ENCODE measurements around the gene CCDC174.

Gene CCDC174

DNA sequence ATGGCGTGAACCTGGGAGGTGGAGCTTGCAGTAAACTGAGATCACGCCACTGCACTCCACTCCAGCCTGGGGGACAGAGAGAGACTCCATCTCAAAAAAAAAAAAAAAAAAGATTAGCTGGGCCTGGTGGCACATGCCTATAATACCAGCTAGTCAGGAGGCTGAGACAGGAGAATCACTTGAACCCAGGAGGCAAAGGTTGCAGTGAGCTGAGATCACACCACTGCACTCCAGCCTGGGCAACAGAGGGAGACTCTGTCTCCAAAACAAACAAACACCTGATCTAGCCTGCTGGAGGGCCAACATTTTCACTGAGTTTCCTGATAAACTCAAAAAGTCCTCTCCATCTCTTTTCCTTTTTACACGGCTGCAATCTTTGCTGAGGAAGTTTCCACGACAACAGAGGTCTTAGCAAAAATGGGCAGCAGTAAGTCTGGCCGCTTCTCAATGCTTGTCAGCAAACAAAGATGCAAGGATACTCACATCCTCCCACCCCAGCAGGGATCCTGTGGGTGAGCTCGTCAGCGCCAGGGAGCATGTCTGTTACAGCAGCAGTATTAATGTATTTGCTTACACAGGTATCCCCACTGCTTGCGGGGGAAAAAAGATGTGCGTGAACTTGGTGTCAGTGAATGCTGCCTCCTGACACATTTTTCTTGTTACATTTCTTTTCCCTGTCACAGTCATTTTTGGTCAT lies 21.0 kb upstream of the CCDC174 start:
- Histone ChIP-seq H3K9me2 (replicated peaks; ENCODE audit: insufficient read depth, low read length) (no peaks in the 10 kb centered on the region), H3K9ac (ENCODE audit: low read length) (no peak overlapping the region), H3K4me3 (ENCODE audit: low read length) (no peak overlapping the region), H3K27me3 (replicated peaks; ENCODE audit: insufficient read depth, low read length) (no peaks in the 10 kb centered on the region; the same call in 1 of the 2 replicates), H2AFZ (ENCODE audit: low read length) (no peak overlapping the region), H3K79me2 (ENCODE audit: low read length) (no peaks in the 10 kb centered on the region), H3K4me2 (ENCODE audit: low read depth, low read length) (no peak overlapping the region), H3K4me1 (ENCODE audit: low read length) (no peaks in the 10 kb centered on the region), H4K20me1 (ENCODE audit: insufficient read depth, low read length) (no peaks in the 10 kb centered on the region), H3F3A (ENCODE audit: insufficient read depth, low read length) (no peaks in the 10 kb centered on the region), H3K27ac (ENCODE audit: low read length) (no peak overlapping the region), H3K9me3 (replicated peaks; ENCODE audit: insufficient read depth, low read length) (no peaks in the 10 kb centered on the region), H3K36me3 (replicated peaks; ENCODE audit: insufficient read depth, low read length) (no peaks in the 10 kb centered on the region)
- DNase-seq, result no peak
- TF ChIP-seq EZH2phosphoT487 (IDR thresholded peaks at IDR 0.05; ENCODE audit: low read length) (no peak), EZH2 (optimal IDR thresholded peaks at IDR 0.05; ENCODE audit: low read depth, low read length) (no peak), CTCF (IDR thresholded peaks at IDR 0.05; ENCODE audit: low read length) (no peak)

- no peaks in the 10 kb centered on the region for H3K36me3 ChIP-seq (replicated peaks; ENCODE audit: insufficient read depth, low read length)
- no peak overlapping the region for H2AFZ ChIP-seq (ENCODE audit: low read length)
- no peaks in the 10 kb centered on the region for H3K79me2 ChIP-seq (ENCODE audit: low read length)
- no peak overlapping the region for H3K4me2 ChIP-seq (ENCODE audit: low read depth, low read length)
- no peaks in the 10 kb centered on the region for H3K9me2 ChIP-seq (replicated peaks; ENCODE audit: insufficient read depth, low read length)
- H3K9me3 ChIP-seq (replicated peaks; ENCODE audit: insufficient read depth, low read length), result no peaks in the 10 kb centered on the region
- TF ChIP-seq EZH2phosphoT487 (IDR thresholded peaks at IDR 0.05; ENCODE audit: low read length) (no peak), CTCF (IDR thresholded peaks at IDR 0.05; ENCODE audit: low read length) (no peak), EZH2 (optimal IDR thresholded peaks at IDR 0.05; ENCODE audit: low read depth, low read length) (no peak)
- no peak overlapping the region for H3K4me3 ChIP-seq (ENCODE audit: low read length)
- no peak overlapping the region for H3K9ac ChIP-seq (ENCODE audit: low read length)
- H3F3A ChIP-seq (ENCODE audit: insufficient read depth, low read length), result no peaks in the 10 kb centered on the region
- H3K4me1 ChIP-seq (ENCODE audit: low read length), result no peaks in the 10 kb centered on the region
- no peak for DNase-seq
- H3K27ac ChIP-seq (ENCODE audit: low read length), result no peak overlapping the region
- H3K27me3 ChIP-seq (replicated peaks; ENCODE audit: insufficient read depth, low read length), result no peaks in the 10 kb centered on the region; the same call in 1 of the 2 replicates
- H4K20me1 ChIP-seq (ENCODE audit: insufficient read depth, low read length), result no peaks in the 10 kb centered on the region
Observed at GRCh38 chr3:14631101-14631497, 20.5 kb upstream of the CCDC174 start.

DNA sequence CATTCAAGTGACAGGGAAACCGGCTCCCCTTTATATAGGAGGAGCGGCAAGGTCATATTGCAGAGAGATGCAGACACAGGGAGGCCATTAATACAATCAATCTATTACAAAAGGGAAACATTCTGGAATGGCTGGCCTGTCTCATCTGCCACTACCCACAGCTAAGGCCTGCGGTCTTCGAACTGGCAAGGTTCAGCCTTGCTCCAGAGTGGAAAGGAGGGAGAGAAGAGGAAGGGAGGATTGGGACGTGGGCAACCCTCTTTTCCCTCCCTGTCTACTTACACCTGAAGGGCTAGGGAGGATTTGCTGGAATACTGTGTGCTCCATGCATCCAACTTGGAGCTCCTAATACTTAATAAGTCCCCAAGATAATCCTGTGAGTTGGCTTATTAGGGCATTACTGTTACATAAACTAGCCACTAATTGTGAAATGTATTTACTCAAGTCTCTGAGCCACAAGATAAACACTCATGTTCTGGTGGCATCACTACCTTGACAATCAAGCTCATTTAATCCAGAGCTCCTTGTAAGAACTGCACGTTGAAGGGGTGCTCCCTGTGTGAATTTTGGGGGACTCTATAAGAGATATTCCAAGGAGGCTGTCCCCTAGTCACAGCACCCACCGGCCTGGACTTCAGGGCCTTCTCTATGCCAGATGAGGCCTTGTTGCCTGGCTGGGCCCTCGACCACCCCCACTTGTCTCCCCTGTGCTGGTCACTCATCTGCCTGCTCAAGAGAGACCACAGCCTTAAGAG lies 19.7 kb upstream of the CCDC174 start:
- no peak overlapping the region for H3K27ac ChIP-seq (ENCODE audit: low read length)
- no peaks in the 10 kb centered on the region for H3F3A ChIP-seq (ENCODE audit: insufficient read depth, low read length)
- no peak for DNase-seq
- no peak overlapping the region for H3K4me3 ChIP-seq (ENCODE audit: low read length)
- no peak overlapping the region for H3K9ac ChIP-seq (ENCODE audit: low read length)
- H3K4me2 ChIP-seq (ENCODE audit: low read depth, low read length), result no peak overlapping the region
- H3K79me2 ChIP-seq (ENCODE audit: low read length), result no peaks in the 10 kb centered on the region
- H3K9me2 ChIP-seq (replicated peaks; ENCODE audit: insufficient read depth, low read length), result no peaks in the 10 kb centered on the region
- H3K36me3 ChIP-seq (replicated peaks; ENCODE audit: insufficient read depth, low read length), result no peaks in the 10 kb centered on the region
- no peaks in the 10 kb centered on the region for H3K9me3 ChIP-seq (replicated peaks; ENCODE audit: insufficient read depth, low read length)
- TF ChIP-seq EZH2phosphoT487 (IDR thresholded peaks at IDR 0.05; ENCODE audit: low read length) (no peak), EZH2 (optimal IDR thresholded peaks at IDR 0.05; ENCODE audit: low read depth, low read length) (no peak)
- no peaks in the 10 kb centered on the region; the same call in 1 of the 2 replicates for H3K27me3 ChIP-seq (replicated peaks; ENCODE audit: insufficient read depth, low read length)
- no peak overlapping the region for H2AFZ ChIP-seq (ENCODE audit: low read length)
- no peaks in the 10 kb centered on the region for H4K20me1 ChIP-seq (ENCODE audit: insufficient read depth, low read length)
- no peaks in the 10 kb centered on the region for H3K4me1 ChIP-seq (ENCODE audit: low read length)

All from MM.1S (cell line).